Natural killer cell (primary cell): ENCODE data around the gene KSR1. TPM values are rescaled to one million over a fixed set of nuclear protein-coding genes. Genes with fewer than 3 reads are reported as not detected.

ENCODE experiments used
- ATAC-seq, 3 donors: fragments of 150-1000 bp in 2 of 3; fragments of 200-7000 bp in 1 of 3; cut with Tn5 transposase; 1 replicate in 1 of 3; 2 replicates in 2 of 3; pipeline ENCODE4 v1.10.0; 2021; ENCODE audit warnings: mild to moderate bottlenecking in 2 of 3, moderate library complexity in 2 of 3
- DNase-seq, 2 donors: peaks; one replicate each; pipeline versions ENCODE4 v3.0.0 to v3.0.0-alpha.2; 2013 to 2021; ENCODE audit warnings: mixed read lengths in 1 of 2
- H3K27ac ChIP-seq: one replicate; pipeline ENCODE4 v1.5.1; 2013; ENCODE audit warnings: mild to moderate bottlenecking, low read length
- H3K27me3 ChIP-seq: one replicate; pipeline ENCODE4 v1.6.1; 2013; ENCODE audit warnings: low read length; ENCODE audit not compliant: control insufficient read depth, insufficient read depth
- H3K36me3 ChIP-seq: one replicate; pipeline ENCODE4 v1.6.1; 2013; ENCODE audit warnings: low read length; ENCODE audit not compliant: control insufficient read depth, insufficient read depth
- H3K4me1 ChIP-seq: one replicate; pipeline ENCODE4 v1.6.1; 2013; ENCODE audit warnings: low read length; ENCODE audit not compliant: control insufficient read depth, insufficient read depth
- H3K4me3 ChIP-seq: one replicate; pipeline ENCODE4 v1.5.1; 2013; ENCODE audit warnings: low read length
- H3K9me3 ChIP-seq: one replicate; pipeline ENCODE4 v1.6.1; 2013; ENCODE audit warnings: low read length; ENCODE audit not compliant: control insufficient read depth, insufficient read depth
- H3K27ac Mint-ChIP-seq, 2 donors: one replicate each; pipeline ENCODE4 v1.8.0; 2022; ENCODE audit warnings: mild to moderate bottlenecking in 2 of 2, mixed read lengths in 2 of 2, moderate library complexity in 1 of 2
- H3K27me3 Mint-ChIP-seq, 2 donors: one replicate each; pipeline ENCODE4 v1.8.0; 2022; ENCODE audit warnings: low read depth in 2 of 2, mixed read lengths in 2 of 2
- H3K36me3 Mint-ChIP-seq: one replicate; pipeline ENCODE4 v1.8.0; 2022; ENCODE audit warnings: mixed read lengths
- H3K4me1 Mint-ChIP-seq, 2 donors: one replicate each; pipeline ENCODE4 v1.8.0; 2022; ENCODE audit warnings: mixed read lengths in 2 of 2
- H3K4me3 Mint-ChIP-seq: one replicate; pipeline ENCODE4 v1.8.0; 2022; ENCODE audit warnings: mild to moderate bottlenecking, moderate library complexity, mixed read lengths
- H3K9me3 Mint-ChIP-seq, 2 donors: one replicate each; pipeline ENCODE4 v1.8.0; 2022; ENCODE audit warnings: mixed read lengths in 2 of 2
- WGBS: methylation state at CpG from one replicate; pipeline ENCODE4 v1.1.7; 2013; ENCODE audit warnings: missing lambda C conversion rate; ENCODE audit not compliant: insufficient coverage; 5-methylcytosine and 5-hydroxymethylcytosine counted together
- intact Hi-C: fragments of 100-400 bp; cut with micrococcal nuclease; formaldehyde crosslinking; loops from one replicate; pipeline ENCODE4 v1.14.2; 2022
- total RNA-seq, 4 donors: library from RNA; stranded (reverse); fragments of 120-200 nt in 1 of 4; gene quantifications; one replicate each; pipeline versions ENCODE4 v1.2.3 to v1.2.4, GENCODE V29; 2013 to 2022
- TF ChIP-seq, protein P1 (sequence below): fragments of 200-600 bp; IDR thresholded peaks from one replicate; pipeline ENCODE4 v1.8.0; 2022; ENCODE audit warnings: antibody characterized with exemption

The KSR1 gene
- total RNA-seq, 3 donors from 2014 or later (not counting 1 experiment from before 2014, with no cell fraction given) = 46.4 to 63.1 (median 59.2) TPM

DNA sequence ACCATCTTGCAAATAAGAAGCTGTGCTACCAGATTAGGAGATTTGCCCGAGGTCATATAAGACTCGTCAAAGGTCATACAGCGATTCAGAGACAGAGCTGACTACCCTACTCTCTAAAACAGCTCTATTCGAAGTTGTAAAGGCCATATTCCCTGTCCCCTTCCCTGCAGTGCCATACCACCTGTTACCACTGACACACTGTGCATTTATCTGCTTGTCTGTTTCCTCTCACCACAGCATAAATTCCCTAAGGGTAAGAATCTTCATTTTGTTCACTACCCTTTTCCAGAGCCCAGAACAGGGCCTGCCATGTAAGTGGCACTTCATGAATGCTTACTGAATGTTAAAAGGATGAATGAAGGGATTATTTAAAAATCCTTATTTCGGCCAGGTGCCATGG, 3.4 kb upstream of the KSR1 start:
- H3K4me1 Mint-ChIP-seq = peaks cover 7 to 19% of the 10 kb centered on the region in 2 donors
- no peaks in the 10 kb centered on the region for H3K27me3 ChIP-seq
- H3K36me3 Mint-ChIP-seq = no peaks in the 10 kb centered on the region
- H3K9me3 Mint-ChIP-seq = no peaks in the 10 kb centered on the region
- TF ChIP-seq, protein P1, sequence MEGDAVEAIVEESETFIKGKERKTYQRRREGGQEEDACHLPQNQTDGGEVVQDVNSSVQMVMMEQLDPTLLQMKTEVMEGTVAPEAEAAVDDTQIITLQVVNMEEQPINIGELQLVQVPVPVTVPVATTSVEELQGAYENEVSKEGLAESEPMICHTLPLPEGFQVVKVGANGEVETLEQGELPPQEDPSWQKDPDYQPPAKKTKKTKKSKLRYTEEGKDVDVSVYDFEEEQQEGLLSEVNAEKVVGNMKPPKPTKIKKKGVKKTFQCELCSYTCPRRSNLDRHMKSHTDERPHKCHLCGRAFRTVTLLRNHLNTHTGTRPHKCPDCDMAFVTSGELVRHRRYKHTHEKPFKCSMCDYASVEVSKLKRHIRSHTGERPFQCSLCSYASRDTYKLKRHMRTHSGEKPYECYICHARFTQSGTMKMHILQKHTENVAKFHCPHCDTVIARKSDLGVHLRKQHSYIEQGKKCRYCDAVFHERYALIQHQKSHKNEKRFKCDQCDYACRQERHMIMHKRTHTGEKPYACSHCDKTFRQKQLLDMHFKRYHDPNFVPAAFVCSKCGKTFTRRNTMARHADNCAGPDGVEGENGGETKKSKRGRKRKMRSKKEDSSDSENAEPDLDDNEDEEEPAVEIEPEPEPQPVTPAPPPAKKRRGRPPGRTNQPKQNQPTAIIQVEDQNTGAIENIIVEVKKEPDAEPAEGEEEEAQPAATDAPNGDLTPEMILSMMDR = no peak
- peaks cover 21% of the 10 kb centered on the region for H3K4me1 ChIP-seq
- no peak overlapping the region for H3K4me3 ChIP-seq
- H3K36me3 ChIP-seq = no peaks in the 10 kb centered on the region
- H3K4me3 Mint-ChIP-seq = no peak overlapping the region
- H3K27me3 Mint-ChIP-seq = peaks cover 0 to 3% of the 10 kb centered on the region in 2 donors
- ATAC-seq (no peak), DNase-seq (no peak)
- 74% methylated on average over 5 of the region's 5 CpGs for WGBS
- H3K27ac Mint-ChIP-seq = no peak overlapping the region
- intact Hi-C loops = no loop called here
- H3K27ac ChIP-seq = no peak overlapping the region
- H3K9me3 ChIP-seq = no peaks in the 10 kb centered on the region

DNA sequence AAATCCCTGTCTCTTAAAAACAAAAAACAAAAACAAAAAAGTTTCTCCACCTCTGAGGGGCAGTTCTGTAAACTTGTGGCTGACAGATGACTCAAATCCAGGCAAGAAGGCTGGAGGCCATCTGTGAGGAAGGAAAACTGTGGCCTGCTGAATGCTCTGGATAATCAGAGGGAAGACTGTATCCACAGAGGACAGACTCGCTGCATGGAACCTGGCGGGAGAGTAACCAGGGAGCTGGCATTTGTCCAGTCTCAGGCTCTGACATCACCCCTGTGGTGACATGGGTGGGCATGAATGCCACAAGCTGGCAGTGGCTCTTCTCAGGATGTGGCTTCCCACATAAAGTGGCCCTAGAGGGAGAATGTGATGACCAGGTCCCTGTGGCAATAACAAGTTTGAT, 2.8 kb upstream of the KSR1 start:
- TF ChIP-seq, protein P1 = no peak
- DNase-seq (no peak), ATAC-seq (no peak)
- no peaks in the 10 kb centered on the region for H3K9me3 Mint-ChIP-seq
- peaks cover 0 to 3% of the 10 kb centered on the region in 2 donors for H3K27me3 Mint-ChIP-seq
- Histone ChIP-seq H3K36me3 (no peaks in the 10 kb centered on the region), H3K4me3 (no peak overlapping the region), H3K4me1 (peaks cover 27% of the 10 kb centered on the region), H3K9me3 (no peaks in the 10 kb centered on the region), H3K27ac (no peak overlapping the region), H3K27me3 (no peaks in the 10 kb centered on the region)
- H3K4me3 Mint-ChIP-seq = no peak overlapping the region
- H3K4me1 Mint-ChIP-seq = peaks cover 9 to 20% of the 10 kb centered on the region in 2 donors
- intact Hi-C loops = no loop called here
- no peak overlapping the region for H3K27ac Mint-ChIP-seq
- H3K36me3 Mint-ChIP-seq = no peaks in the 10 kb centered on the region
- WGBS = 65% methylated on average over 2 of the region's 2 CpGs

DNA sequence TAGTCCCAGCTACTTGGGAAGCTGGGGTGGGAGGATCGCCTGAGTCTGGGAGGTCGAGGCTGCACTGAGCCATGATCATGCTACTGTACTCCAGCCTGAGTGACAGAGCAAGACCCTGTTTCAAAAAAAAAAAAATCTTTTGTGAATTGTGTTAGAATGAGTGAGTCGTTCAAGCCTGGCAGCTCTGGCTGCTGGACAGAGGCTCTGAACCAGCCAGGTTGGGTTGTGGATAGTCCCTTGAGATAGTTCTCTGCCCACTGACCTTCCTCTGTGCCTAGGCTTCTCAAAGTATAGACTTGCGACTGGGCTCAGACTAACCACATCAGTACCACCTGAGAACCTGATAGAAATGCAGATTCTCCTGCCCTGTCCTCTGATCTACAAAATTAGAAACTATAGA, 2.2 kb upstream of the KSR1 start:
- no peaks in the 10 kb centered on the region for H3K9me3 Mint-ChIP-seq
- 82% methylated on average over 4 of the region's 4 CpGs for WGBS
- peaks cover 30% of the 10 kb centered on the region for H3K4me1 ChIP-seq
- no peaks in the 10 kb centered on the region for H3K36me3 ChIP-seq
- H3K4me3 ChIP-seq = no peak overlapping the region
- peaks cover 0 to 3% of the 10 kb centered on the region in 2 donors for H3K27me3 Mint-ChIP-seq
- no peak overlapping the region for H3K27ac ChIP-seq
- ATAC-seq (no peak), DNase-seq (no peak)
- H3K27me3 ChIP-seq = no peaks in the 10 kb centered on the region
- H3K36me3 Mint-ChIP-seq = no peaks in the 10 kb centered on the region
- H3K9me3 ChIP-seq = no peaks in the 10 kb centered on the region
- TF ChIP-seq, protein P1 = no peak
- intact Hi-C loops = no loop called here
- H3K4me1 Mint-ChIP-seq = peaks cover 13 to 20% of the 10 kb centered on the region in 2 donors
- peak overlapping the region; percentile 5 for H3K4me3 Mint-ChIP-seq
- H3K27ac Mint-ChIP-seq = no peak overlapping the region

DNA sequence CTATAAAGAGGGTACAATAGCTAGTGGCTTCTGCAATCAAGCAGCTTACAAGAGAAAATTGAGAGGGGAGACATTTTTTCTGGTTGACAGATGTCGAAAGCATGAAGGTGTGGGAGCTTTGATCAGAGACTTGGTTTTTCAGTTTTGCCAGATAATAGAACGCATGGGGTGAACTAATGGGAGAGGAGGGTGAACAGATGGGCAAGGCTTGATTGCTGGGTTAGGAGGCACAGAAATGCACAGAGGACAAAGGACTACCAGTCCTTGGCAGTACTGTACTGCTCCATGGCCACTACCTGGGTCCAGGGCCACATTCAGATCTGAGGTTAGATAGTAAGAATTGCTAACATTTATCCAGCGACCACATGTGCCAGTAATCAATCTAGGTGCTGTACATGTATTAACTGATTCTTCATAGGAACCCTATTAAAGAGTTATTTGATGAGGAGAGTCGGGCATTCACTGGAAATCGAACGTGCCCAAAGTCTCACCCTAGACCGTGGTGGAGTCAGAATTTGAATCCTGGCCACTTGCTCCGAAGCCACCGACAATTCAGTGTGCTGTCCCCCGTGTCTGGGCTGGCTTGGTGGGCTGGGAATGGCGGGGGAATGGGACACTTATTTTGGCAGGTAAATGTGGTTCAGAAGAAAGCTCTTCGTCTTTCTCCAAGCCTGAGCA, 873 bp upstream of the KSR1 start:
- DNase-seq = peak in 1 of 2 donors; percentile 23

More for the DNA sequence above, 873 bp upstream of the KSR1 start:
- WGBS = 42% methylated on average over 12 of the region's 12 CpGs
- Mint-ChIP-seq H3K36me3 (no peaks in the 10 kb centered on the region), H3K27me3 (no peaks in the 10 kb centered on the region), H3K4me3 (peak overlapping the region; percentile 66), H3K27ac (peak overlapping the region; percentile 2 to 62), H3K9me3 (no peaks in the 10 kb centered on the region), H3K4me1 (peaks cover 13 to 20% of the 10 kb centered on the region in 2 donors)
- ATAC-seq = no peak
- Histone ChIP-seq H3K4me1 (peaks cover 30% of the 10 kb centered on the region), H3K27ac (peak overlapping the region; percentile 8), H3K4me3 (peak overlapping the region; percentile 25), H3K9me3 (no peaks in the 10 kb centered on the region), H3K27me3 (no peaks in the 10 kb centered on the region), H3K36me3 (no peaks in the 10 kb centered on the region)
- intact Hi-C loops = loop anchor here (5.0 kb wide), 1 partner anchor 122 kb away; no protein-coding TSS in a partner anchor
- TF ChIP-seq, protein P1 = no peak
